D721Med (cell line): ENCODE measurements around the gene TSGA10IP.
A peak's percentile ranks its signal among the peaks of the same experiment; 100 is the strongest.

Experiments
- DNase-seq: peaks from one replicate; pipeline ENCODE4 v3.0.0; 2011; ENCODE audit warnings: low spot score; ENCODE audit not compliant: insufficient read length
- FAIRE-seq: peaks from 2 replicates; lab custom pipeline; 2011; peaks lifted over from hg19 to GRCh38; lab: Jason Lieb, UNC
- CTCF ChIP-seq: IDR thresholded peaks from 2 replicates; pipeline ENCODE4 v1.5.1; 2012; ENCODE audit warnings: mild to moderate bottlenecking, control low read depth; ENCODE audit not compliant: insufficient read depth; ENCODE audit errors: missing control alignments

TSGA10IP gene

GRCh38 chr11:66007201-66007634 lies 61.9 kb downstream of the TSGA10IP start:
- FAIRE-seq (no peak), DNase-seq (peak; percentile 60)
- no peak for TF ChIP-seq CTCF

- TF ChIP-seq CTCF, result no peak
- DNase-seq (no peak), FAIRE-seq (no peak)
Observed at GRCh38 chr11:66008095-66008467, 62.8 kb downstream of the TSGA10IP start.

GRCh38 chr11:66008468-66009101 lies 63.3 kb downstream of the TSGA10IP start:
- no peak for TF ChIP-seq CTCF
- DNase-seq, result no peak
- FAIRE-seq, result no peak
